ENCODE results near the gene CNTN5.

GRCh38 chr11:99037057-99037456, 16.3 kb downstream of the CNTN5 start:
- no peak for TF ChIP-seq POLR2A (IDR thresholded peaks at IDR 0.05)
- no peak for TF ChIP-seq CTCF (IDR thresholded peaks at IDR 0.05)
- TF ChIP-seq POLR2AphosphoS5 (IDR thresholded peaks at IDR 0.05) = no peak

Data from suprapubic skin (tissue), 4 donors.